Loucy (cell line): ENCODE measurements around the gene CHKB.

Source experiments
- H2AFZ ChIP-seq: fragments of 200-600 bp; sonication (generic); 2 replicates; pipeline ENCODE4 v1.6.0; 2016; ENCODE audit warnings: antibody characterized with exemption, mild to moderate bottlenecking, low read length, moderate library complexity
- H3F3A ChIP-seq: fragments of 200-600 bp; 2 replicates; pipeline ENCODE4 v1.6.0; 2016; ENCODE audit warnings: antibody characterized with exemption, low read depth, mild to moderate bottlenecking
- H3K27me3 ChIP-seq: fragments of 200-600 bp; sonication (generic); 2 replicates; pipeline ENCODE4 v1.6.1; 2014; ENCODE audit warnings: low read length, mild to moderate bottlenecking; ENCODE audit not compliant: insufficient read depth, poor library complexity, severe bottlenecking
- H3K36me3 ChIP-seq: fragments of 200-600 bp; sonication (generic); 2 replicates; pipeline ENCODE4 v1.6.1; 2016; ENCODE audit warnings: low read length; ENCODE audit not compliant: insufficient read depth
- H3K4me1 ChIP-seq: fragments of 200-600 bp; sonication (generic); 2 replicates; pipeline ENCODE4 v1.5.1; 2014; ENCODE audit warnings: low read length, mild to moderate bottlenecking; ENCODE audit not compliant: insufficient read depth, poor library complexity, severe bottlenecking
- H3K4me2 ChIP-seq: fragments of 200-600 bp; sonication (generic); 2 replicates; pipeline ENCODE4 v1.6.0; 2014; ENCODE audit warnings: antibody characterized with exemption, low read length, low read depth, mild to moderate bottlenecking; ENCODE audit not compliant: poor library complexity, severe bottlenecking
- H3K4me3 ChIP-seq: fragments of 200-600 bp; sonication (generic); 2 replicates; pipeline ENCODE4 v1.5.1; 2014; ENCODE audit warnings: low read length, mild to moderate bottlenecking, mixed read lengths; ENCODE audit not compliant: poor library complexity, severe bottlenecking
- H3K79me2 ChIP-seq: fragments of 200-600 bp; sonication (generic); 2 replicates; pipeline ENCODE4 v1.6.1; 2014; ENCODE audit warnings: low read length; ENCODE audit not compliant: insufficient read depth
- H3K9ac ChIP-seq: fragments of 200-600 bp; sonication (generic); 2 replicates; pipeline ENCODE4 v1.6.0; 2014; ENCODE audit warnings: mild to moderate bottlenecking, low read depth, low read length, moderate library complexity; ENCODE audit not compliant: poor library complexity, severe bottlenecking
- H3K9me2 ChIP-seq: fragments of 200-600 bp; sonication (generic); replicated peaks from 2 replicates; pipeline ENCODE4 v1.6.1; 2016; ENCODE audit warnings: low read depth, low read length, mixed read lengths
- H3K9me3 ChIP-seq: fragments of 200-600 bp; sonication (generic); 2 replicates; pipeline ENCODE4 v1.6.1; 2014; ENCODE audit warnings: mild to moderate bottlenecking, antibody characterized with exemption, low read length, low read depth; ENCODE audit not compliant: insufficient read depth
- H4K20me1 ChIP-seq: fragments of 200-600 bp; sonication (generic); 2 replicates; pipeline ENCODE4 v1.6.0; 2014; ENCODE audit warnings: antibody characterized with exemption, low read length, mild to moderate bottlenecking; ENCODE audit not compliant: insufficient read depth, poor library complexity, severe bottlenecking
- CTCF ChIP-seq: fragments of 200-600 bp; sonication (generic); conservative IDR thresholded peaks from 2 replicates; pipeline ENCODE4 v1.5.1; 2014; ENCODE audit warnings: mild to moderate bottlenecking, antibody characterized with exemption, low read length
- EZH2phosphoT487 ChIP-seq: fragments of 200-600 bp; IDR thresholded peaks from 2 replicates; pipeline ENCODE4 v1.6.1; 2018; ENCODE audit warnings: antibody characterized with exemption, mild to moderate bottlenecking, moderate library complexity, borderline replicate concordance

Gene CHKB

GRCh38 chr22:50577697-50577986 lies 5.0 kb downstream of the CHKB start:
- Histone ChIP-seq H3K27me3 (no peaks in the 10 kb centered on the region), H3F3A (no peaks in the 10 kb centered on the region), H2AFZ (no peak overlapping the region), H3K9ac (no peak overlapping the region), H3K9me3 (no peaks in the 10 kb centered on the region), H4K20me1 (no peaks in the 10 kb centered on the region), H3K4me3 (no peak overlapping the region), H3K4me1 (peaks cover 12% of the 10 kb centered on the region), H3K79me2 (peaks cover 16% of the 10 kb centered on the region), H3K36me3 (no peaks in the 10 kb centered on the region), H3K9me2 (no peaks in the 10 kb centered on the region), H3K4me2 (no peak overlapping the region)
- TF ChIP-seq EZH2phosphoT487 (no peak), CTCF (no peak)

GRCh38 chr22:50576806-50577696 lies 5.6 kb downstream of the CHKB start:
- Histone ChIP-seq H3K27me3 (no peaks in the 10 kb centered on the region), H3K9me3 (no peaks in the 10 kb centered on the region), H4K20me1 (no peaks in the 10 kb centered on the region), H3K4me1 (peaks cover 12% of the 10 kb centered on the region), H3K79me2 (peaks cover 15% of the 10 kb centered on the region), H3K4me2 (no peak overlapping the region), H3F3A (no peaks in the 10 kb centered on the region), H3K36me3 (no peaks in the 10 kb centered on the region), H3K9me2 (no peaks in the 10 kb centered on the region), H3K9ac (no peak overlapping the region), H2AFZ (no peak overlapping the region), H3K4me3 (no peak overlapping the region)
- TF ChIP-seq CTCF, result no peak
- TF ChIP-seq EZH2phosphoT487, result no peak

GRCh38 chr22:50576070-50576469 lies 6.6 kb downstream of the CHKB start:
- Histone ChIP-seq H4K20me1 (no peaks in the 10 kb centered on the region), H3K79me2 (peaks cover 5% of the 10 kb centered on the region), H3K4me2 (no peak overlapping the region), H3K4me1 (peaks cover 7% of the 10 kb centered on the region), H3K9ac (no peak overlapping the region), H3K27me3 (no peaks in the 10 kb centered on the region), H3F3A (no peaks in the 10 kb centered on the region), H3K9me2 (no peaks in the 10 kb centered on the region), H2AFZ (no peak overlapping the region), H3K36me3 (peaks cover 2% of the 10 kb centered on the region; the same call in 1 of the 2 replicates), H3K9me3 (no peaks in the 10 kb centered on the region), H3K4me3 (no peak overlapping the region)
- TF ChIP-seq CTCF, result peak; percentile 54
- no peak for TF ChIP-seq EZH2phosphoT487
